D721Med (cell line): ENCODE results near the gene CNPY4.

Source experiments
- DNase-seq: peaks from one replicate; pipeline ENCODE4 v3.0.0; 2011; ENCODE audit warnings: low spot score; ENCODE audit not compliant: insufficient read length
- FAIRE-seq: peaks from 2 replicates; lab custom pipeline; 2011; peaks lifted over from hg19 to GRCh38; lab: Jason Lieb, UNC
- TF ChIP-seq, protein P1 (sequence below): IDR thresholded peaks from 2 replicates; pipeline ENCODE4 v1.5.1; 2012; ENCODE audit warnings: mild to moderate bottlenecking, control low read depth; ENCODE audit not compliant: insufficient read depth; ENCODE audit errors: missing control alignments

Gene CNPY4

DNA sequence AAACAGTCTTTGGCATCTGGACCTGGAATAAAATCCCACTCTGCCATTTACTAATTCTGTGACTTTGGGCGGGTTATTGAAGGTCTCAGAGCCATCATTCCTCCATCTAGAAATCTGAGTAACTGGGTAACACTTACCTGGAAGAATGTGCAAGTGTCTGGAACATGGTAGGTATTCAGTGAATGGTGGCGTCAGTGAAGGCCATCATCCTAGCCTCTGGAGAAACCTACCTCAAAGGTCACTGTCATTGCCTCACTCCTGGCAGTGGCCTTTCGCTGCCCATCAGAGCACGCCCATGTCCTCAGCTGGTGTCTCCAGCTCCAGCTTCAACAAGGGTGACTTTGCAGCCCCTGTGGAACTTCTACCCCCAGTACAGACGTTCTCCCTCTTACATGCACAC, 44.4 kb downstream of the CNPY4 start:
- no peak for DNase-seq
- TF ChIP-seq, protein P1, sequence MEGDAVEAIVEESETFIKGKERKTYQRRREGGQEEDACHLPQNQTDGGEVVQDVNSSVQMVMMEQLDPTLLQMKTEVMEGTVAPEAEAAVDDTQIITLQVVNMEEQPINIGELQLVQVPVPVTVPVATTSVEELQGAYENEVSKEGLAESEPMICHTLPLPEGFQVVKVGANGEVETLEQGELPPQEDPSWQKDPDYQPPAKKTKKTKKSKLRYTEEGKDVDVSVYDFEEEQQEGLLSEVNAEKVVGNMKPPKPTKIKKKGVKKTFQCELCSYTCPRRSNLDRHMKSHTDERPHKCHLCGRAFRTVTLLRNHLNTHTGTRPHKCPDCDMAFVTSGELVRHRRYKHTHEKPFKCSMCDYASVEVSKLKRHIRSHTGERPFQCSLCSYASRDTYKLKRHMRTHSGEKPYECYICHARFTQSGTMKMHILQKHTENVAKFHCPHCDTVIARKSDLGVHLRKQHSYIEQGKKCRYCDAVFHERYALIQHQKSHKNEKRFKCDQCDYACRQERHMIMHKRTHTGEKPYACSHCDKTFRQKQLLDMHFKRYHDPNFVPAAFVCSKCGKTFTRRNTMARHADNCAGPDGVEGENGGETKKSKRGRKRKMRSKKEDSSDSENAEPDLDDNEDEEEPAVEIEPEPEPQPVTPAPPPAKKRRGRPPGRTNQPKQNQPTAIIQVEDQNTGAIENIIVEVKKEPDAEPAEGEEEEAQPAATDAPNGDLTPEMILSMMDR, result no peak
- FAIRE-seq, result no peak

DNA sequence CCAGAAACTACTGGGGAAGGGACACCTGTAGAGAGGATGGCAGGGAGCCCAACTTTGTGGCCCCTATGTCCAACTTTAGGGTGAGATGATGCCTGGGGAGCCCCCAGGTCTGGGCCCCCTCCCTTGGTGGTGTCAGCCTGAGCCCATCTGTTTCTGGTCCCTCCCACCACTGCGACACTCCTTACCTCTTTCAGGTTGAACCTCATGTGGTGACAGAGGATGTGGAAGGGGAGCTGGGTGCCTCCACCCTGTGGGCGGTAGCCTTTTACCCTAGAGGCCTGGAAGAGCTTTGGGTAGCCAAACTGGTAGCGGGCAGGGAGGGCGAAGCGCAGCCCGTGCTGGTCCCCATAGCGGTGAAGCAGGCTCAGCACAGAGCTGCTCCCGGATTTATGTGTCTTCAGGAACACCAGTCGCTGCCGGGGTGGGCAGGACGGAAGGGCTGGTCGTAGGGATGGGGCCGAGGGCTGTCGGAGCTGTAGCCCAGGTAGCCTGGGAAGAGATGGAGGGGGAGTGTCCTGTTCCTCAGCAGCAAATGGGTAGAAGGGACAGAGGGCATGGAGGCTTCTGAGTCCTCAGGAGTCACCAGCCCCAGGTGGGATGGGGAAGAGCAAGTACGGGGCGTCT, 47.0 kb downstream of the CNPY4 start:
- TF ChIP-seq, protein P1, result no peak
- FAIRE-seq, result no peak
- DNase-seq, result no peak

DNA sequence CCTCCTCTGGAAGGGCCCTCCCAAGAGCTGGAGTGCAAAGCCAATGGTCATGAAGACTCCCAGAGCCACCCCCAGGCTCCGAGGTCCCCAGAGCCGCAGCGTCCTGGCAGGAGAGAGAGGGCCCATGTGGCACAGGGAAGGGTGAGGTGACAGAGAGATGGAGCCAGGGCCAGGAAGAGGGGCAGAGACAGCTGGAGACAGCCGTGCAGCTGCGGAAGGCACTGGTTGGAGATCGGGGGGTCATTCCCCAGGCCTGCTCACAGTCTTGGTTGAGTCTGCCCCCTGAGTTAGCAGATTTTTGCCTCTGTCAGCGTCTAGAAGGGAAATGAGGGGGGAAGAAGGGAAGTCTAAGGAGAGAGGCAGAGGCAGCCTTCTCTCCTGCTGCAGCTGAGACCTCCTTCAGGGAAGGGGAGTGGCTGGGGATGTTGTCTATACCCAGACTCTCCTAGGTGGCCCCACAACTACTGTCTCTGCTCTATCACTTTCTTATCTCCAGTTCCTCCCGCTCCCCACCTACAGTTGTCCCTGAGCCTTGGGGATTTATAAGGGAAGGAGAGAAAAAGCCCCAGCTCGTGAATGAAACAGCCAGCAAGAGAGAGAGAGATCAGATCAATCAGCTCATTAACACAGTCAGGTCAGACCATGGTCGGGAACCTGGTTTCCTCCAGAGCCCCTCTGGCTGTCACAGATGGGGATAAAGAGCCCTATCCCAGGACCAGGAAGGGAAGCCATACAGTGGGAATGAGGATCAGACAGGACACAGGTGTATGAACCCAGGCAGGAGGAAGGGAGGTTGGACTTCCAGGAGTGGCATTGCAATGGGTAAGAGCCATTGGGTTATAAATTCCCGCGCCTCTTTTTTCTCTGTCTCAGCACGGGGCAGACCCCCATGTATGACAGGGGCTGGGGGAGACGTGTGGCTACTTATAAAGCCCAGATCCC, 47.8 kb downstream of the CNPY4 start:
- DNase-seq, result no peak
- no peak for FAIRE-seq
- TF ChIP-seq, protein P1, result no peak

DNA sequence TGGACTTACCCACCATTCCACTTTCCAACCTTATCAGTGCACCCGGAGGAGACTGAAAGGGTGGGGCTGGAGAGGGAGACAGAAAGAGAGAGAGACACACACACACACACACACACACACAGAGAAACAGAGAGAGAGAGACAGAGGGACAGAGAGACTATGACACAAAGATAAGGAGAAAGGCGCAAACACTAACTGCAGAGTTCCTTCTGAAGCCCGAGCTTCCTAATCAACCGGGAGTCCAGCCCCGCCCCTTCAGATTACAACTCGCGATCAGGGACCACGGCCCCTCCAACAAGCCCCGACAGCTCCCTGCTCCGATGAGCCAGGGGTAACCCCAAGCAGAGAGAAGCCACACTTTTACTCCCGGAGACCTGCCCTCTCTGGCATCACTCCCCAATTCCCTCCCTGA, 48.5 kb downstream of the CNPY4 start:
- DNase-seq (no peak), FAIRE-seq (no peak)
- TF ChIP-seq, protein P1, result no peak

DNA sequence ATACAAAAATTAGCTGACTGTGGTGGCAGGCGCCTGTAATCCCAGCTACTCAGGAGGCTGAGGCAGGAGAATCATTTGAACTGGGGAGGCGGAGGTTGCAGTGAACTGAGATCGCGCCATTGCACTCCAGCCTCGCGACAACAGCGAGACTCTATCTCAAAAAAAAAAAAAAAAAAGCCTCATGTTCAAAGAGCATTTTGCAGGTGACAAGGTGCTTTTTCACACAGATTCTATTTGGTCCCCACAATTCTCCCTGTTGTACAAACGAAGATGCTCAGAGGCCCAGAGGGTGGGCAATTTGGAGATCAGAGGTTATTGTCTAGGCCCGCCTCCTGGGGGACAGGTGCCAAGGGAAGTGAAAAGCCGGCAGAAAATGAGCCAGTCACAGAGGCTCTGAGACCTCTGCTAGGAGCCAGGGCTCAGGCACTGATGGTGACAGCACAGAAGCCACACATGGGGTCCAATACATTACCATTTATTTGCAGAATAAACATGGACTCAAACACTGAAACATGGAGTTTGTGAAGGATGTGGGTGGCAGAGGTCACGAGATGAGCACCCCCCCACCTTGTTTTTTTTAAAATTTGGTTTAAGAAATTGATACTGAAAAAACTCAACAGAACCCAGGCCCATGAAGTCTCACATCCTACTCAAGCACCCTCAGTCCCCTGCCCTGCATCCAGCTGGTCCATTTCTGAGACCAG, 49.9 kb downstream of the CNPY4 start:
- TF ChIP-seq, protein P1, result no peak
- FAIRE-seq (no peak), DNase-seq (no peak)

DNA sequence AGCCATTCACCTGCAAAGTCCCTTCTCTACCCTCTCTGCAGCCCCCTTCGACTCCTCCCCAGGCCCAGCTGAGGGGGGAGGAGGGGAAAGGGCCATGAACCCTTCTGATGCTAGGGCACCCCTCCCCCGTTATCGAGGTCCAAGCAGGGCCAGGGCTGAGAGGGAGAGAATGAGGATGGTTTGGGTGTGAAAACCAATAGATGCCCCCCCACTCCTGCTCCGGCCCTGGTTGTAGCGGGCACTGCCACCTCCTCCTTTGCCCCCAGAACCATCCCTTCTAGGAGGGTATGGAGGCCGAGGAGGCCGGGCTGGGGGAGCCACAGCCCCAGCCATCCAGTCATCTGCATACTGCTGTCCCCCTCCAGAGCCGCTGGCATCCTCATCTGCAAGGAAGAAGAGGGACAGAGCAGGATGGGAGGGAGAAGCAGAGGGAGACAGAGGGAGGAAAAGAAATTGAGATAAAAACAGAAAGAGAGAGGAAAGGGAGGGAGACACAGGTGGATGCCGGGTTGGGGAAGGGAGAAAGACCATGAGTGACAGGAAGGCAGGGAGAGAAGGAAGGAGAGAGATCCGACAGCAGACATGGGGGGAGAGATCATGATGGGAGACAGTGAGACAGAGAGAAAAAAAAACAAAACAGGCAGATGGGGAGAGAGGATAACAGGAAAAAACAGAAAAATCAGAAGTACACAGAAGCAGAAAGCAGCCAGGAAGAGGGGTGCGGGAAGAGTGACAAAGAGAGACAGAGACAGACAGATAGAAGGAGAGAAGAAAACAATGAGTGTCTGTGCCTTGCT, 50.9 kb downstream of the CNPY4 start:
- DNase-seq (no peak), FAIRE-seq (no peak)
- TF ChIP-seq, protein P1, result no peak
